22Rv1 (cell line): ENCODE measurements around the gene GIT2.

Experiments used
- ZFX ChIP-seq: fragments of 450-650 bp; IDR thresholded peaks from 2 replicates; pipeline ENCODE4 v1.6.1; 2017; ENCODE audit warnings: antibody characterized with exemption, borderline replicate concordance
- TF ChIP-seq, protein P1 (sequence below): fragments of 450-650 bp; IDR thresholded peaks from 2 replicates; pipeline ENCODE4 v1.5.1; 2017; ENCODE audit warnings: mild to moderate bottlenecking

DNA sequence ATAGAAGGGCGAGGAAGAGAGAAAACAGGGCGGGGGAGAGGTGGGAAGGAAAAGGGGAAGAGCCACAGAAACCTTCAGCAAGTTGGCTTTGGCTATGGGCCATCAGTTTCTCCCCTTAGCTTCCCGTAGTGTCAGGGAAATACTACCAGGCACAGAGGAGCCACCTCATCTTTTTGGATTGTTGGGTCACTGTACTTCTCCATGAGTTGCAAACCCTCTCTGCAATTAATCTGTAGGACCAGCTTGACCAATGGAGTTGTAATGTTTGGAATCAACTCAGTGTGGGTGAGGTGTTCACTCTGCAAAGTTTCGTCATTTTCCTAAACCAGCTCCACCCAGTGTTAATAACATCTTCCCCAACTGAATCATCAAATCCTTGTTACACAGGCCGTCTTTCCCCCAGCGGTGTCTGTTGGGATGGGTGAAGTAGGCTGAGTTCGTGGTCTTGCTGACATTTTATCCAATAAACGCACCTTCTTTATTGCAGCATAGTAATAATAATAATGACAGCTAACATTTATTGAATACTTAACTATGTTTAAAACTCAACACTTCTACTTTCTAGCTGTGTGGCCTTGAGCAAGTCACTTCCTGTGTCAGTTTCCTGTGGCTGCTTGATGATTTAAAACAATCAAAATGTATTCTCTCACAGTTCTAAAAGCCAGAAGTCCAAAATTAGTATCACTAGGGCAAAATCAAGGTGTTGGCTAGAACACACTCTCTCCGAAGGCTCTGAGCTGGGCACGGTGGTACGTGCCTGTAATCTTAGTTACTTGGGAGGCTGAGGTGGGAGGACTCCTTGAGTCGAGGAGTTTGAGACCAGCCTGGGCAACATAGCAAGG, 107.8 kb downstream of the GIT2 start:
- TF ChIP-seq, protein P1, sequence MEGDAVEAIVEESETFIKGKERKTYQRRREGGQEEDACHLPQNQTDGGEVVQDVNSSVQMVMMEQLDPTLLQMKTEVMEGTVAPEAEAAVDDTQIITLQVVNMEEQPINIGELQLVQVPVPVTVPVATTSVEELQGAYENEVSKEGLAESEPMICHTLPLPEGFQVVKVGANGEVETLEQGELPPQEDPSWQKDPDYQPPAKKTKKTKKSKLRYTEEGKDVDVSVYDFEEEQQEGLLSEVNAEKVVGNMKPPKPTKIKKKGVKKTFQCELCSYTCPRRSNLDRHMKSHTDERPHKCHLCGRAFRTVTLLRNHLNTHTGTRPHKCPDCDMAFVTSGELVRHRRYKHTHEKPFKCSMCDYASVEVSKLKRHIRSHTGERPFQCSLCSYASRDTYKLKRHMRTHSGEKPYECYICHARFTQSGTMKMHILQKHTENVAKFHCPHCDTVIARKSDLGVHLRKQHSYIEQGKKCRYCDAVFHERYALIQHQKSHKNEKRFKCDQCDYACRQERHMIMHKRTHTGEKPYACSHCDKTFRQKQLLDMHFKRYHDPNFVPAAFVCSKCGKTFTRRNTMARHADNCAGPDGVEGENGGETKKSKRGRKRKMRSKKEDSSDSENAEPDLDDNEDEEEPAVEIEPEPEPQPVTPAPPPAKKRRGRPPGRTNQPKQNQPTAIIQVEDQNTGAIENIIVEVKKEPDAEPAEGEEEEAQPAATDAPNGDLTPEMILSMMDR, result no peak
- no peak for TF ChIP-seq ZFX
